GM12873 (cell line): ENCODE results near the gene CENPP.

ENCODE experiments used
- TF ChIP-seq, protein P1 (sequence below): IDR thresholded peaks from 2 replicates; pipeline ENCODE4 v1.5.1; 2012; ENCODE audit warnings: low read depth, mild to moderate bottlenecking, moderate library complexity, low read length, control low read depth; ENCODE audit not compliant: insufficient read depth; ENCODE audit errors: missing control alignments

CENPP gene

DNA sequence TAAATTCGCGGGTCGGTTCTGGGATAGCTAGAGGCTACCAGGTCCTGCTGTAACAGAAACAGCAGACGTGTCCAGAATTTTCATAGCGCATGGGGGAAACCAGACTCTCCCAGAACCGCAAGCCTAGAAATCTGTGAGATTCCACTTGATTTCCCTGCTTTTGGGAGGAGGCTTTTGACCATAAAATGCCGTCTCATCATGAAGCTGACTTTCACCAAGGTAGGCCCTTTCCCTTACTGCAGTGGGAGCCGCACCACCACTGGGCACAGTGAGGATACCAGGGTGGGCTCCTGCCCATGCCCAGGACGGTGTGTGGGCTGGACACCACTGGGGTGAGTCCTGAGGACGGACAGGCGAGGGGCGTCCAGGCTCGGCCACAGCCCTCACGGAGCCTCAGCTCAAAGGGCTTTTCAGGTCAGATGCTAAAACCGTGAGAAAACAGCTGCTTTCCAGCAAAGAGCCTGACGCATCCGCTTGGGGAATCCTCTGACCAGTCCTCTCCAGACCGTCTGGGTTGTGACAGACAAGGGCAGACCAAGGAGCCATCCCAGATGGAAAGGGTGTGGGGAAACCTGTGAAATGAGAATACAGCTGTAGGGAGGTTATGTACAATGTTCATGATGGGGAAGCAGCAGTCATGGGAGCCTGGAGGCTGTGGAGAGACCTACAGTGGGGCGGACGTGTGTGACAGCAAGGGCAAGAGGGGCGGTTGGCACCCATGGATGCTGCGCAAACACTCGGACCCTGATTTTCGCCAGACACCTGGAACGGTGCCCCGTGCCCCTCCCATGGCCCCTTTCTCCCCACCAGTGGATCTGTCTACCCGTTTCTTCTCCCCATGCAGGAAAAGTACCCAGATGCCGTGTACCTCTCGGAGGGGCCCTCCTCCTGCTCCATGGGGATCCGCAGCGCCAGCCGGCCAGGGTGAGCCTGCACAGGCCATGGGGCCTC lies 285.0 kb downstream of the CENPP start:
- TF ChIP-seq, protein P1, sequence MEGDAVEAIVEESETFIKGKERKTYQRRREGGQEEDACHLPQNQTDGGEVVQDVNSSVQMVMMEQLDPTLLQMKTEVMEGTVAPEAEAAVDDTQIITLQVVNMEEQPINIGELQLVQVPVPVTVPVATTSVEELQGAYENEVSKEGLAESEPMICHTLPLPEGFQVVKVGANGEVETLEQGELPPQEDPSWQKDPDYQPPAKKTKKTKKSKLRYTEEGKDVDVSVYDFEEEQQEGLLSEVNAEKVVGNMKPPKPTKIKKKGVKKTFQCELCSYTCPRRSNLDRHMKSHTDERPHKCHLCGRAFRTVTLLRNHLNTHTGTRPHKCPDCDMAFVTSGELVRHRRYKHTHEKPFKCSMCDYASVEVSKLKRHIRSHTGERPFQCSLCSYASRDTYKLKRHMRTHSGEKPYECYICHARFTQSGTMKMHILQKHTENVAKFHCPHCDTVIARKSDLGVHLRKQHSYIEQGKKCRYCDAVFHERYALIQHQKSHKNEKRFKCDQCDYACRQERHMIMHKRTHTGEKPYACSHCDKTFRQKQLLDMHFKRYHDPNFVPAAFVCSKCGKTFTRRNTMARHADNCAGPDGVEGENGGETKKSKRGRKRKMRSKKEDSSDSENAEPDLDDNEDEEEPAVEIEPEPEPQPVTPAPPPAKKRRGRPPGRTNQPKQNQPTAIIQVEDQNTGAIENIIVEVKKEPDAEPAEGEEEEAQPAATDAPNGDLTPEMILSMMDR, result no peak

GRCh38 chr9:92611621-92612285 lies 286.0 kb downstream of the CENPP start:
- TF ChIP-seq, protein P1, result no peak

DNA sequence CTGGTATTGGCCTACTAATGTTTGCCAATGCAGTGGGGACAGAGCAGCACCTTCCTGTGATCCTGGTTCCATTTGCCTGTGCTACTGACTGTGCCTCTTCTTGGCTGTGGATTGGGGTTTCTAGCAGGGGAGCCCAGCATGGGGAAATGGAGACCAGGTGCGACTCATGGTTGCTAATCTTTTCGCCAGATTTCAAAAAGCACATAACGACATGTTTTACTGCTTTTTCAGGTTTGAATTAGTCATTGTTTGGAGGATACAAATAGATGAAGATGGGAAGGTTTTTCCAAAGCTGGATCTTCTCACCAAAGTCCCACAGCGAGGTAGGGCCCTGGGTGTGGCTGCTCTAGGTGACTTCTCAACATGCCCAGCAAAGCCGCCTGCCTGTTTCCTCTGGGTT lies 286.5 kb downstream of the CENPP start:
- TF ChIP-seq, protein P1, result no peak

- TF ChIP-seq, protein P1, result no peak
These were observed 287.1 kb downstream of the CENPP start for GRCh38 chr9:92612816-92613215.

GRCh38 chr9:92613268-92614122 lies 287.7 kb downstream of the CENPP start:
- TF ChIP-seq, protein P1, result no peak

DNA sequence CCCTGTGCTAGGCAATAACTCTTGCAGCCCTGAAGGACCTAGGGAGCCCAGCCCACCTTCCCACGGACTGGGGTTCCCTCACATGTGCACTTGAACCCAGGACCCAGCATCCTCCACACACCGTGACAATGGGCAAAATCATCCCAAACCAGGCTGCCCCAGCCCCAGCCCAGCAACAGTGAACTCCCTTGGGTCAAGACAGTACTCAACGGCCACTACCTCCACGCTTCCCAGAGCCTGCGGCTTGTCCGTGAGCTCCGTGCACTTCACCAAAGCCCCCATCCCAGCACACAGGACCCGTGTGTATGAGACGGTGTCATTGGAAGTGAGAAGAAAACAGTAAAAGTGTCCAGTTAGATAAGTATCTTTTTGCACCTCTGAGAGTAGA lies 288.4 kb downstream of the CENPP start:
- TF ChIP-seq, protein P1, result no peak
